Natural killer cell (primary cell): ENCODE measurements around the gene TMEM80. TPM values are rescaled to one million over a fixed set of nuclear protein-coding genes. Genes with fewer than 3 reads are reported as not detected.

Source experiments
- ATAC-seq, 3 donors: fragments of 150-1000 bp in 2 of 3; fragments of 200-7000 bp in 1 of 3; cut with Tn5 transposase; 1 replicate in 1 of 3; 2 replicates in 2 of 3; pipeline ENCODE4 v1.10.0; 2021; ENCODE audit warnings: mild to moderate bottlenecking in 2 of 3, moderate library complexity in 2 of 3
- DNase-seq, 2 donors: peaks; one replicate each; pipeline versions ENCODE4 v3.0.0 to v3.0.0-alpha.2; 2013 to 2021; ENCODE audit warnings: mixed read lengths in 1 of 2
- H3K27ac ChIP-seq: one replicate; pipeline ENCODE4 v1.5.1; 2013; ENCODE audit warnings: mild to moderate bottlenecking, low read length
- H3K27me3 ChIP-seq: one replicate; pipeline ENCODE4 v1.6.1; 2013; ENCODE audit warnings: low read length; ENCODE audit not compliant: control insufficient read depth, insufficient read depth
- H3K36me3 ChIP-seq: one replicate; pipeline ENCODE4 v1.6.1; 2013; ENCODE audit warnings: low read length; ENCODE audit not compliant: control insufficient read depth, insufficient read depth
- H3K4me1 ChIP-seq: one replicate; pipeline ENCODE4 v1.6.1; 2013; ENCODE audit warnings: low read length; ENCODE audit not compliant: control insufficient read depth, insufficient read depth
- H3K4me3 ChIP-seq: one replicate; pipeline ENCODE4 v1.5.1; 2013; ENCODE audit warnings: low read length
- H3K9me3 ChIP-seq: one replicate; pipeline ENCODE4 v1.6.1; 2013; ENCODE audit warnings: low read length; ENCODE audit not compliant: control insufficient read depth, insufficient read depth
- H3K27ac Mint-ChIP-seq, 2 donors: one replicate each; pipeline ENCODE4 v1.8.0; 2022; ENCODE audit warnings: mild to moderate bottlenecking in 2 of 2, mixed read lengths in 2 of 2, moderate library complexity in 1 of 2
- H3K27me3 Mint-ChIP-seq, 2 donors: one replicate each; pipeline ENCODE4 v1.8.0; 2022; ENCODE audit warnings: low read depth in 2 of 2, mixed read lengths in 2 of 2
- H3K36me3 Mint-ChIP-seq: one replicate; pipeline ENCODE4 v1.8.0; 2022; ENCODE audit warnings: mixed read lengths
- H3K4me1 Mint-ChIP-seq, 2 donors: one replicate each; pipeline ENCODE4 v1.8.0; 2022; ENCODE audit warnings: mixed read lengths in 2 of 2
- H3K4me3 Mint-ChIP-seq: one replicate; pipeline ENCODE4 v1.8.0; 2022; ENCODE audit warnings: mild to moderate bottlenecking, moderate library complexity, mixed read lengths
- H3K9me3 Mint-ChIP-seq, 2 donors: one replicate each; pipeline ENCODE4 v1.8.0; 2022; ENCODE audit warnings: mixed read lengths in 2 of 2
- WGBS: methylation state at CpG from one replicate; pipeline ENCODE4 v1.1.7; 2013; ENCODE audit warnings: missing lambda C conversion rate; ENCODE audit not compliant: insufficient coverage; 5-methylcytosine and 5-hydroxymethylcytosine counted together
- intact Hi-C: fragments of 100-400 bp; cut with micrococcal nuclease; formaldehyde crosslinking; loops from one replicate; pipeline ENCODE4 v1.14.2; 2022
- total RNA-seq, 4 donors: library from RNA; stranded (reverse); fragments of 120-200 nt in 1 of 4; gene quantifications; one replicate each; pipeline versions ENCODE4 v1.2.3 to v1.2.4, GENCODE V29; 2013 to 2022
- TF ChIP-seq, protein P1 (sequence below): fragments of 200-600 bp; IDR thresholded peaks from one replicate; pipeline ENCODE4 v1.8.0; 2022; ENCODE audit warnings: antibody characterized with exemption

Gene TMEM80
- total RNA-seq, 3 donors from 2014 or later (not counting 1 experiment from before 2014, with no cell fraction given), result 17.8 to 42.1 (median 33.0) TPM

DNA sequence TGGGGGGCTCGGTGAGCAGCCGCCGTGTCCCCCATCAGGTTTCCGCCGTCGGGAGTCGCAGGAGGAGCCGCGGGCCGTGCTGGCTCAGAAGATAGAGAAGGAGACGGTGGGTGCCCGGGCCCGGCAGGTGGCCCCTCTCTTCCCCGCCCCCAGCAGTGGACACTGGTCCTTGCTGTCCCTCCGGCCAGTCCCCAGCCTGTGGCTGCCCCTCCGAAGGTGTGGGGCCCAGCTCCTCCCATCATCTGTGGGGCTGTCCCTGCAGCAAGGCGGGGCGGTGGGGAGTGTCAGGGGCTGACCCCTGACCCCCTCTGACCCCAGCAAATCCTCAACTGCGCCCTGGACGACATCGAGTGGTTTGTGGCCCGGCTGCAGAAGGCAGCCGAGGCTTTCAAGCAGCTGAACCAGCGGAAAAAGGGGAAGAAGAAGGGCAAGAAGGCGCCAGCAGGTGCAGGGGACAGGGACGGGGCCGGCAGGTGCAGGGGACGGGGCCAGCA, 25.7 kb downstream of the TMEM80 start:
- H3K27ac Mint-ChIP-seq, result peak overlapping the region in 1 of 2 donors; percentile 58
- DNase-seq (no peak), ATAC-seq (no peak)
- H3K4me1 Mint-ChIP-seq, result peaks cover 6 to 16% of the 10 kb centered on the region in 2 donors
- intact Hi-C loops, result loop anchor here (10.0 kb wide), 2 partner anchors 66 to 106 kb away; partner anchors contain the start of gene IRF7
- Histone ChIP-seq H3K4me3 (peak overlapping the region; percentile 18), H3K27ac (no peak overlapping the region), H3K27me3 (peaks cover 21% of the 10 kb centered on the region), H3K9me3 (no peaks in the 10 kb centered on the region), H3K36me3 (no peaks in the 10 kb centered on the region), H3K4me1 (peaks cover 33% of the 10 kb centered on the region)
- no peaks in the 10 kb centered on the region for H3K9me3 Mint-ChIP-seq
- WGBS, result 11% methylated on average over 28 of the region's 28 CpGs
- H3K4me3 Mint-ChIP-seq, result no peak overlapping the region
- no peaks in the 10 kb centered on the region for H3K36me3 Mint-ChIP-seq
- H3K27me3 Mint-ChIP-seq, result peaks cover 7 to 26% of the 10 kb centered on the region in 2 donors
- TF ChIP-seq, protein P1, sequence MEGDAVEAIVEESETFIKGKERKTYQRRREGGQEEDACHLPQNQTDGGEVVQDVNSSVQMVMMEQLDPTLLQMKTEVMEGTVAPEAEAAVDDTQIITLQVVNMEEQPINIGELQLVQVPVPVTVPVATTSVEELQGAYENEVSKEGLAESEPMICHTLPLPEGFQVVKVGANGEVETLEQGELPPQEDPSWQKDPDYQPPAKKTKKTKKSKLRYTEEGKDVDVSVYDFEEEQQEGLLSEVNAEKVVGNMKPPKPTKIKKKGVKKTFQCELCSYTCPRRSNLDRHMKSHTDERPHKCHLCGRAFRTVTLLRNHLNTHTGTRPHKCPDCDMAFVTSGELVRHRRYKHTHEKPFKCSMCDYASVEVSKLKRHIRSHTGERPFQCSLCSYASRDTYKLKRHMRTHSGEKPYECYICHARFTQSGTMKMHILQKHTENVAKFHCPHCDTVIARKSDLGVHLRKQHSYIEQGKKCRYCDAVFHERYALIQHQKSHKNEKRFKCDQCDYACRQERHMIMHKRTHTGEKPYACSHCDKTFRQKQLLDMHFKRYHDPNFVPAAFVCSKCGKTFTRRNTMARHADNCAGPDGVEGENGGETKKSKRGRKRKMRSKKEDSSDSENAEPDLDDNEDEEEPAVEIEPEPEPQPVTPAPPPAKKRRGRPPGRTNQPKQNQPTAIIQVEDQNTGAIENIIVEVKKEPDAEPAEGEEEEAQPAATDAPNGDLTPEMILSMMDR, result no peak

- Histone ChIP-seq H3K36me3 (no peaks in the 10 kb centered on the region), H3K4me1 (peaks cover 38% of the 10 kb centered on the region), H3K4me3 (peak overlapping the region; percentile 18), H3K27me3 (peaks cover 21% of the 10 kb centered on the region), H3K27ac (no peak overlapping the region), H3K9me3 (no peaks in the 10 kb centered on the region)
- TF ChIP-seq, protein P1, result no peak
- Mint-ChIP-seq H3K27ac (peak overlapping the region in 1 of 2 donors; percentile 58), H3K4me3 (no peak overlapping the region), H3K4me1 (peaks cover 6 to 20% of the 10 kb centered on the region in 2 donors), H3K9me3 (no peaks in the 10 kb centered on the region), H3K36me3 (no peaks in the 10 kb centered on the region), H3K27me3 (peaks cover 7 to 26% of the 10 kb centered on the region in 2 donors)
- peak in 1 of 2 donors; percentile 71 for DNase-seq
- intact Hi-C loops, result loop anchor here (2.0 to 10.0 kb wide), 3 partner anchors 25 to 107 kb away; partner anchors contain the start of gene IRF7
- 3% methylated on average over 33 of the region's 33 CpGs for WGBS
- peak; percentile 24 to 56 (median 32) for ATAC-seq
These were observed 26.2 kb downstream of the TMEM80 start for GRCh38 chr11:721741-722345.

GRCh38 chr11:722346-722811, 26.8 kb downstream of the TMEM80 start:
- Mint-ChIP-seq H3K27ac (no peak overlapping the region), H3K27me3 (peaks cover 7 to 26% of the 10 kb centered on the region in 2 donors), H3K9me3 (no peaks in the 10 kb centered on the region), H3K4me3 (no peak overlapping the region), H3K4me1 (peaks cover 6 to 21% of the 10 kb centered on the region in 2 donors), H3K36me3 (no peaks in the 10 kb centered on the region)
- H3K27ac ChIP-seq, result no peak overlapping the region
- peaks cover 43% of the 10 kb centered on the region for H3K4me1 ChIP-seq
- no peak overlapping the region for H3K4me3 ChIP-seq
- 63% methylated on average over 18 of the region's 20 CpGs for WGBS
- H3K9me3 ChIP-seq, result no peaks in the 10 kb centered on the region
- no peaks in the 10 kb centered on the region for H3K36me3 ChIP-seq
- TF ChIP-seq, protein P1, result no peak
- intact Hi-C loops, result loop anchor here (2.0 to 10.0 kb wide), 3 partner anchors 26 to 108 kb away; partner anchors contain the start of gene IRF7
- peaks cover 21% of the 10 kb centered on the region for H3K27me3 ChIP-seq
- ATAC-seq (no peak), DNase-seq (peak in 1 of 2 donors; percentile 7)
